ENCODE data around the gene RIMS3.

The RIMS3 gene

DNA sequence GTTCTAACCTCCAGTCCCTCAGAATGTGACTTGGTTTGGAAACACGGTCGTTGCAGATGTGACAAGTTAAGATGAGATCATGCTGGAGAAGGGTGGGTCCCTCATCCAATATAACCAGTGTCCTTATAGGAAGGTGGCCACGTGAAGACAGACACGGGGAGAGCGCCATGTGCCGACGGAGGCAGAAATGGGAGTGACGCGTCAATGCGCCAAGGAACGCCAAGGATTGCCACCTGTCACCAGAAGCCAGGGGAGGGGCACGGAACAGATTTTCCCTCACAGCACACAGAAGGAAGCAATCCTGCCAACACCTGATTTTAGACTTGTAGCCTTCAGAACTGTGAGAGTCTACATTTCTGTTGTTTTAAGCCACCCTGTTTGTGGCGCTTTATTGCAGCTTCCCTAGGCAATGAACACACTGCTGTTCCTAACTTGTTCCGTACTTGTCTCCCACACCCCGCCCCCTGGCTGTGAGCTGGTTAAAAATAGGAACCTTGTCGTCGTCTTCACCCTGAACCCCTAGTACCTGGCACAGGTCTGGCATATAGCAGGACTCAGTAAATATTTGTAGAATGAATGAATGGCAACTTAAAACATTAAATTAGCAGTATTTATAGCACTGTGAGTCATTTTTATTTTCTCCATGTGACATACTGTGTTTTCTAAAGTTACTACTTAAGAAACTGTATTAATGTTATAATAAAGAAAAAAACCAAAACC lies 14.2 kb downstream of the RIMS3 start:
- TF ChIP-seq LEF1 (IDR thresholded peaks at IDR 0.05; ENCODE audit: borderline replicate concordance) (no peak), L3MBTL2 (conservative IDR thresholded peaks at IDR 0.05) (no peak), TARDBP (IDR thresholded peaks at IDR 0.05) (no peak)
- DNase-seq (ENCODE audit: extremely low spot score), result no peak
- CTCF ChIA-PET, result interaction anchor here (0.7 kb wide), 2 partner anchors 117 to 180 kb away, joined by 3 to 4 read pairs; no protein-coding TSS in a partner anchor
- POLR2A ChIA-PET, result interaction anchor here (1.7 kb wide), 1 partner anchor 40 kb away, joined by 5 read pairs; the partner anchor contains the start of gene NFYC

DNA sequence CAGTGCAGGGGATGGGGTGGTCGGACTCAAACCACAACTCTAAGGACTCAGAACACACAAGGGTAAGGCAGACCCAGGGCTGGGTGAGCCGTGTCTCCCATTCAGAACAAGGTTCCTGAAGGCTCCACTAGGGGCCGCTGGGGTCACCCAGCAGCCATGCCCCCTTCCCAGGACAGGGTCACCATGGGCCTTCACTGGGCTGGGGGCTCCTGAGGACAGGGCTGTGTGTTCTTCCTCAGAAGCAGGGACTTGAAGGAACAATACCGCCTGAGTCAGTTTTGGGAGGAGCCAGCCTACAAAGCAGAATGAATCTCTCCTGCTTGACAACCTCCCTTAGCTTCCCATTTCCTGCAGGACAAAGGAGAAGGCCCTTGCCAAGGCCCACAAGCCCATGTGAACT lies 15.4 kb downstream of the RIMS3 start:
- POLR2A ChIA-PET, result no interaction called here
- CTCF ChIA-PET, result interaction anchor here (0.7 kb wide), 1 partner anchor 495 kb away, joined by 3 read pairs; no protein-coding TSS in a partner anchor
- peak; percentile 42 for DNase-seq (ENCODE audit: extremely low spot score)
- TF ChIP-seq LEF1 (IDR thresholded peaks at IDR 0.05; ENCODE audit: borderline replicate concordance) (no peak), HDGF (IDR thresholded peaks at IDR 0.05; ENCODE audit: borderline replicate concordance) (no peak), FOXA1 (IDR thresholded peaks at IDR 0.05) (no peak), ARNT (IDR thresholded peaks at IDR 0.05) (no peak), SUZ12 (IDR thresholded peaks at IDR 0.05) (no peak), FOXK2 (IDR thresholded peaks at IDR 0.05) (no peak), FOXM1 (IDR thresholded peaks at IDR 0.05; ENCODE audit: borderline replicate concordance) (no peak), SP1 (IDR thresholded peaks at IDR 0.05) (no peak), BHLHE40 (IDR thresholded peaks at IDR 0.05; ENCODE audit: borderline replicate concordance) (no peak), NFRKB (IDR thresholded peaks at IDR 0.05) (no peak), CTBP1 (IDR thresholded peaks at IDR 0.05; ENCODE audit: borderline replicate concordance) (no peak), ZNF384 (IDR thresholded peaks at IDR 0.05) (no peak), L3MBTL2 (conservative IDR thresholded peaks at IDR 0.05) (no peak), PKNOX1 (IDR thresholded peaks at IDR 0.05) (no peak), TARDBP (IDR thresholded peaks at IDR 0.05) (no peak), ELF4 (IDR thresholded peaks at IDR 0.05) (no peak)

DNA sequence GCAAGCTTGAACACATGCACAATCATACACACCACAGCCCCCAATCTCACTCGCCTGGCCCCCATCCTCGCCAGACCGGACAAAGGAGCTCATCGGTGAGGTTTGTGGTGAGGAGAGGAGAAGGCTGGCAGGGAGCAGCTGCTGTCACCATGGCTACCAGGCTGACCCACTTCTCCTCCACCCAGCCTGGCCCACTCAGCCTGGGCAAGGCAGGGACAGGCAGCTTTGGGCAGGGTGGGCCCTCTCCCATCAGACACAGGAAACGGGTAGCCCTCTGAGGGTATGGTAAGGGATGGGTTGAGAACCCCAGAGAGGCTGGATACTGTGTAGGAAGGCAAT lies 15.9 kb downstream of the RIMS3 start:
- ChIA-PET CTCF (interaction anchor here (0.6 kb wide), 1 partner anchor 10 kb away, joined by 3 read pairs; no protein-coding TSS in a partner anchor), POLR2A (no interaction called here)
- TF ChIP-seq ELF4 (IDR thresholded peaks at IDR 0.05) (no peak), L3MBTL2 (conservative IDR thresholded peaks at IDR 0.05) (no peak), CTBP1 (IDR thresholded peaks at IDR 0.05; ENCODE audit: borderline replicate concordance) (no peak), ARNT (IDR thresholded peaks at IDR 0.05) (no peak), SUZ12 (IDR thresholded peaks at IDR 0.05) (no peak), ZNF384 (IDR thresholded peaks at IDR 0.05) (no peak), TARDBP (IDR thresholded peaks at IDR 0.05) (no peak), HDGF (IDR thresholded peaks at IDR 0.05; ENCODE audit: borderline replicate concordance) (no peak), PKNOX1 (IDR thresholded peaks at IDR 0.05) (no peak), SP1 (IDR thresholded peaks at IDR 0.05) (no peak), FOXK2 (IDR thresholded peaks at IDR 0.05) (no peak), NFRKB (IDR thresholded peaks at IDR 0.05) (no peak), FOXM1 (IDR thresholded peaks at IDR 0.05; ENCODE audit: borderline replicate concordance) (no peak), BHLHE40 (IDR thresholded peaks at IDR 0.05; ENCODE audit: borderline replicate concordance) (no peak), FOXA1 (IDR thresholded peaks at IDR 0.05) (no peak), LEF1 (IDR thresholded peaks at IDR 0.05; ENCODE audit: borderline replicate concordance) (no peak)
- no peak for DNase-seq (ENCODE audit: extremely low spot score)

DNA sequence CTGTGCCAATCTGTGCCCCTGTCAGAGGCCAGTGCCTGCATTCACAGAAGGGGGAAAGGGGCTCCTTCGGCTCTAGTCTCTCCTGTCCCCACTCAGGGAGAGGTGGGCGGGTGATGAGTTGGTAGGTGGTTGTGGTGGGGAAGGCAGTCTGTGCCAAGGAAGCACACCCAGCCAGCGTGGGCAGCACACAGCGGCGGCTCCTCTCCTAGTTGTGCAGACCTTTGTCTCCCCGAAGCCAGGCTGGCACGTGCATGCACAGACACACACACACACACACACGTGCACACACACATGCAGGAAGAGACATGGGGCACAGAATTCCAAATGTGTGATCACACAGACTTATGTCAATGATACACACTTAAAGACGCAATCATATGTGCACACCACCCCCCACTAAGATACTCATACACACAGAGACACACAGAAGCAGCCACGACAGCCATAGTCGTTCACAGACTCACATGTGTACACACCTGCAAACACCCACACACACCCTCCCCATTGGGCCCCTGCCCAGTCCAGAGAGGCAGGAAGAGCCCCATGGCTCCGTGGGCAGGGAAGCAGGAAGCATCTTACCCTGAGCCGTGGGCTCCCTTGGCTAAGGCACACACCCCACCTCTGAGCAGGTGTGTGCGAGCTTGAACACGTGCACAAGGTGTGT lies 16.4 kb downstream of the RIMS3 start:
- DNase-seq (ENCODE audit: extremely low spot score), result no peak
- POLR2A ChIA-PET, result no interaction called here
- TF ChIP-seq FOXA1 (IDR thresholded peaks at IDR 0.05) (no peak), LEF1 (IDR thresholded peaks at IDR 0.05; ENCODE audit: borderline replicate concordance) (no peak), ARNT (IDR thresholded peaks at IDR 0.05) (no peak), CTBP1 (IDR thresholded peaks at IDR 0.05; ENCODE audit: borderline replicate concordance) (no peak), SUZ12 (IDR thresholded peaks at IDR 0.05) (no peak), NFRKB (IDR thresholded peaks at IDR 0.05) (no peak), SP1 (IDR thresholded peaks at IDR 0.05) (no peak), TARDBP (IDR thresholded peaks at IDR 0.05) (no peak), PKNOX1 (IDR thresholded peaks at IDR 0.05) (no peak), BHLHE40 (IDR thresholded peaks at IDR 0.05; ENCODE audit: borderline replicate concordance) (no peak), FOXM1 (IDR thresholded peaks at IDR 0.05; ENCODE audit: borderline replicate concordance) (no peak), FOXK2 (IDR thresholded peaks at IDR 0.05) (no peak), ZNF384 (IDR thresholded peaks at IDR 0.05) (no peak), ELF4 (IDR thresholded peaks at IDR 0.05) (no peak), L3MBTL2 (conservative IDR thresholded peaks at IDR 0.05) (no peak), HDGF (IDR thresholded peaks at IDR 0.05; ENCODE audit: borderline replicate concordance) (no peak)
- CTCF ChIA-PET, result interaction anchor here (0.6 kb wide), 1 partner anchor 11 kb away, joined by 3 read pairs; no protein-coding TSS in a partner anchor

- no peak for DNase-seq (ENCODE audit: extremely low spot score)
- ChIA-PET POLR2A (no interaction called here), CTCF (no interaction called here)
- no peak for TF ChIP-seq BHLHE40 (IDR thresholded peaks at IDR 0.05; ENCODE audit: borderline replicate concordance)
- no peak for TF ChIP-seq ARNT (IDR thresholded peaks at IDR 0.05)
- no peak for TF ChIP-seq L3MBTL2 (conservative IDR thresholded peaks at IDR 0.05)
- no peak for TF ChIP-seq ZNF384 (IDR thresholded peaks at IDR 0.05)
- no peak for TF ChIP-seq FOXA1 (IDR thresholded peaks at IDR 0.05)
- TF ChIP-seq SUZ12 (IDR thresholded peaks at IDR 0.05), result no peak
- TF ChIP-seq HDGF (IDR thresholded peaks at IDR 0.05; ENCODE audit: borderline replicate concordance), result no peak
- TF ChIP-seq SP1 (IDR thresholded peaks at IDR 0.05), result no peak
- TF ChIP-seq NFRKB (IDR thresholded peaks at IDR 0.05), result no peak
- no peak for TF ChIP-seq PKNOX1 (IDR thresholded peaks at IDR 0.05)
- TF ChIP-seq TARDBP (IDR thresholded peaks at IDR 0.05), result no peak
- TF ChIP-seq ELF4 (IDR thresholded peaks at IDR 0.05), result no peak
- no peak for TF ChIP-seq FOXM1 (IDR thresholded peaks at IDR 0.05; ENCODE audit: borderline replicate concordance)
Measured at GRCh38 chr1:40648200-40648599, 17.3 kb downstream of the RIMS3 start.

Measured in HEK293T (cell line).